Stimulated activated CD4-positive, alpha-beta T cell treated with anti-CD3 and anti-CD28 coated beads, Interleukin-4, amount 100 ng/mL, for 24 hours (primary cell): ENCODE measurements around the gene EPS8L3.
A peak's percentile ranks its signal among the peaks of the same experiment; 100 is the strongest.
"Not testable (repeated sequence)": the region's sequence is repeated elsewhere in the genome, so short reads cannot be mapped to it uniquely, and the experiment has no call there.

Experiments used
- DNase-seq: peaks from one replicate; pipeline ENCODE4 v3.0.0-alpha.2; 2020

EPS8L3 gene

GRCh38 chr1:109762821-109763645 lies 690 bp downstream of the EPS8L3 start:
- no peak for DNase-seq

- no peak for DNase-seq
Observed at GRCh38 chr1:109762039-109762585, 1.6 kb downstream of the EPS8L3 start.

GRCh38 chr1:109761227-109762038 lies 2.3 kb downstream of the EPS8L3 start:
- DNase-seq: no peak

GRCh38 chr1:109760581-109761226 lies 3.0 kb downstream of the EPS8L3 start:
- no peak for DNase-seq

GRCh38 chr1:109759513-109760334 lies 4.0 kb downstream of the EPS8L3 start:
- no peak for DNase-seq

- DNase-seq: no peak
Observed at GRCh38 chr1:109757936-109758786, 5.6 kb downstream of the EPS8L3 start.

GRCh38 chr1:109756848-109757521 lies 6.7 kb downstream of the EPS8L3 start:
- no peak for DNase-seq

GRCh38 chr1:109756325-109756724 lies 7.4 kb downstream of the EPS8L3 start:
- DNase-seq: not testable (repeated sequence)

- no peak for DNase-seq
Observed at GRCh38 chr1:109754738-109755137, 9.0 kb downstream of the EPS8L3 start.

GRCh38 chr1:109751531-109752260 lies 12.0 kb downstream of the EPS8L3 start:
- DNase-seq: no peak

GRCh38 chr1:109750920-109751319 lies 12.8 kb downstream of the EPS8L3 start:
- DNase-seq: no peak

GRCh38 chr1:109750241-109750882 lies 13.4 kb downstream of the EPS8L3 start:
- DNase-seq: no peak

GRCh38 chr1:109749221-109749620 lies 14.5 kb downstream of the EPS8L3 start:
- DNase-seq: no peak

GRCh38 chr1:109748311-109748710 lies 15.4 kb downstream of the EPS8L3 start:
- DNase-seq: not testable (repeated sequence)

GRCh38 chr1:109740615-109741373 lies 22.9 kb downstream of the EPS8L3 start, which contains the start of gene GSTM3:
TSS of gene GSTM3 (minus strand) at chr1:109741038. CDS start at chr1:109740287, 751 bp downstream.
- no peak for DNase-seq

GRCh38 chr1:109739738-109740614 lies 23.7 kb downstream of the EPS8L3 start:
- DNase-seq: peak; percentile 81

- no peak for DNase-seq
Observed at GRCh38 chr1:109733236-109733870, 30.4 kb downstream of the EPS8L3 start.
